HepG2 (cell line): ENCODE data around the gene DQX1. TPM values are rescaled to one million over a fixed set of nuclear protein-coding genes. Genes with fewer than 3 reads are reported as not detected.

Experiments used
- ATAC-seq: fragments of 200-7000 bp; cut with Tn5 transposase; 3 replicates; pipeline ENCODE4 v1.9.1; 2020; ENCODE audit warnings: mild to moderate bottlenecking, moderate library complexity
- BruUV-seq: library from RNA; stranded (reverse); fragments of 400-500 nt; replicated peaks from 2 replicates; lab custom pipeline; 2021; lab: Mats Ljungman, UMichigan
- CTCF ChIA-PET: fragments of 300-600 bp; formaldehyde crosslinking; extraction: SDS; loops from one replicate; lab custom pipeline; 2021; ENCODE audit warnings: low total read pairs, inconsistent platforms, low intra/inter-chr PET ratio; lab: Yijun Ruan, JAX
- POLR2A ChIA-PET: fragments of 350-600 bp; sonication (Branson Sonifier 250); formaldehyde crosslinking; loops from one replicate; lab custom pipeline; 2020; ENCODE audit warnings: antibody characterized with exemption, inconsistent platforms; lab: Yijun Ruan, JAX
- DNase-seq: peaks from one replicate; pipeline ENCODE4 v3.0.0-alpha.2; 2015; ENCODE audit warnings: low spot score
- FAIRE-seq: peaks from 3 replicates; lab custom pipeline; 2011; peaks lifted over from hg19 to GRCh38; lab: Jason Lieb, UNC
- H2AFZ ChIP-seq: one replicate; pipeline ENCODE4 v1.6.1; 2011; ENCODE audit warnings: low read length, inconsistent platforms
- H3K27ac ChIP-seq: fragments of 300-600 bp; 3 replicates; pipeline ENCODE4 v1.8.0; 2011; ENCODE audit warnings: mixed run types, mild to moderate bottlenecking, mixed read lengths, low read length, inconsistent platforms; ENCODE audit not compliant: insufficient read depth; ENCODE audit errors: extremely low read length
- H3K27me3 ChIP-seq, 2 experiments: fragments of 200-600 bp in 1 of 2; 2 replicates in 1 of 2; 3 replicates in 1 of 2; pipeline versions ENCODE4 v1.6.0 to v1.8.0; 2011; ENCODE audit warnings: low read length in 2 of 2, mild to moderate bottlenecking in 2 of 2, moderate library complexity in 2 of 2, inconsistent platforms in 1 of 2; ENCODE audit not compliant: insufficient read depth in 2 of 2, control insufficient read depth in 1 of 2
- H3K36me3 ChIP-seq, 2 experiments: fragments of 200-600 bp in 1 of 2; replicated peaks in 1 of 2; 2 replicates in 1 of 2; 3 replicates in 1 of 2; pipeline versions ENCODE4 v1.5.1 to v1.8.0; 2011; ENCODE audit warnings: low read length in 2 of 2, inconsistent platforms in 1 of 2; ENCODE audit not compliant: insufficient read depth in 2 of 2, control insufficient read depth in 1 of 2
- H3K4me1 ChIP-seq: 2 replicates; pipeline ENCODE4 v1.5.1; 2012; ENCODE audit warnings: low read length, inconsistent platforms; ENCODE audit not compliant: insufficient read depth
- H3K4me2 ChIP-seq: 2 replicates; pipeline ENCODE4 v1.6.0; 2011; ENCODE audit warnings: low read depth, low read length, inconsistent platforms
- H3K4me3 ChIP-seq, 3 experiments: fragments of 200-600 bp in 1 of 3; sonication (generic), shearing (Covaris generic) in 1 of 3; replicated peaks in 1 of 3; 2 replicates each; pipeline ENCODE4 v1.5.1; 2011 to 2016; ENCODE audit warnings: low read length in 3 of 3, inconsistent platforms in 2 of 3, low read depth in 2 of 3, mild to moderate bottlenecking in 2 of 3, control low read depth in 1 of 3, mixed read lengths in 1 of 3; ENCODE audit not compliant: insufficient read depth in 1 of 3
- H3K79me2 ChIP-seq: one replicate; pipeline ENCODE4 v1.6.1; 2011; ENCODE audit warnings: low read length, inconsistent platforms; ENCODE audit not compliant: insufficient read depth
- H3K9ac ChIP-seq: 2 replicates; pipeline ENCODE4 v1.6.0; 2011; ENCODE audit warnings: mild to moderate bottlenecking, low read depth, low read length, inconsistent platforms; ENCODE audit not compliant: insufficient read depth
- H3K9me3 ChIP-seq: 2 replicates; pipeline ENCODE4 v1.5.1; 2012; ENCODE audit warnings: mild to moderate bottlenecking, low read length
- H4K20me1 ChIP-seq: 2 replicates; pipeline ENCODE4 v1.6.0; 2011; ENCODE audit warnings: inconsistent platforms, mild to moderate bottlenecking, low read length, moderate library complexity; ENCODE audit not compliant: insufficient read depth
- ADNP ChIP-seq: sonication (generic); formaldehyde crosslinking; IDR thresholded peaks from 2 replicates; pipeline ENCODE4 v1.4.0; 2020; ENCODE audit warnings: missing genetic modification reagents
- AGO2 ChIP-seq: fragments of 200-400 bp; formaldehyde crosslinking; optimal IDR thresholded peaks from 2 replicates; pipeline ENCODE3; 2017; ENCODE audit warnings: mild to moderate bottlenecking, low read depth, low read length, moderate library complexity
- ELF3 ChIP-seq: IDR thresholded peaks from 2 replicates; pipeline ENCODE4 v1.6.1; 2016; ENCODE audit warnings: missing genetic modification reagents, missing compliant biosample characterization
- KDM5B ChIP-seq: sonication (generic); formaldehyde crosslinking; IDR thresholded peaks from 2 replicates; pipeline ENCODE4 v1.4.0; 2020; ENCODE audit warnings: missing genetic modification reagents, mild to moderate bottlenecking, borderline replicate concordance
- NFRKB ChIP-seq: fragments of 450-650 bp; IDR thresholded peaks from 2 replicates; pipeline ENCODE4 v1.6.1; 2017
- NR2F1 ChIP-seq, 2 experiments: fragments of 450-650 bp in 1 of 2; formaldehyde crosslinking in 1 of 2; IDR thresholded peaks; 2 replicates each; pipeline versions ENCODE4 v1.5.0 to v1.6.1; 2016 to 2020; ENCODE audit warnings: mild to moderate bottlenecking in 1 of 2, missing compliant biosample characterization in 1 of 2, missing genetic modification reagents in 1 of 2, moderate library complexity in 1 of 2
- TOPORS ChIP-seq: sonication (generic); formaldehyde crosslinking; IDR thresholded peaks from 2 replicates; pipeline ENCODE4 v1.8.0; 2023; ENCODE audit warnings: mild to moderate bottlenecking, missing genetic modification reagents
- ZMAT3 ChIP-seq: sonication (generic); formaldehyde crosslinking; conservative IDR thresholded peaks from 2 replicates; pipeline ENCODE4 v1.7.0; 2021; ENCODE audit warnings: missing genetic modification reagents
- ZMYM2 ChIP-seq: sonication (generic); formaldehyde crosslinking; IDR thresholded peaks from 2 replicates; pipeline ENCODE4 v1.8.0; 2022; ENCODE audit warnings: mild to moderate bottlenecking, missing genetic modification reagents
- ZNF598 ChIP-seq: sonication (generic); formaldehyde crosslinking; IDR thresholded peaks from 2 replicates; pipeline ENCODE4 v1.5.1; 2020; ENCODE audit warnings: mild to moderate bottlenecking, missing genetic modification reagents, borderline replicate concordance
- ZNF720 ChIP-seq: sonication (generic); formaldehyde crosslinking; IDR thresholded peaks from 2 replicates; pipeline ENCODE4 v1.4.0; 2020; ENCODE audit warnings: missing genetic modification reagents
- ZNF737 ChIP-seq: sonication (generic); formaldehyde crosslinking; IDR thresholded peaks from 2 replicates; pipeline ENCODE4 v1.5.0; 2020; ENCODE audit warnings: missing genetic modification reagents, mild to moderate bottlenecking, borderline replicate concordance
- ZNF775 ChIP-seq: sonication (generic); formaldehyde crosslinking; IDR thresholded peaks from 2 replicates; pipeline ENCODE4 v1.4.0; 2020; ENCODE audit warnings: missing genetic modification reagents, mild to moderate bottlenecking, moderate library complexity, borderline replicate concordance
- WGBS: methylation state at CpG from one replicate; pipeline ENCODE4 v1.1.6; 2017; ENCODE audit warnings: low lambda C conversion rate; 5-methylcytosine and 5-hydroxymethylcytosine counted together
- in situ Hi-C: cut with HindIII; loops from 2 replicates; pipeline ENCODE4 v1.10.0; 2017; ENCODE audit warnings: low pct_unique_long_range_greater_than_20kb; ENCODE audit not compliant: extremely low pct_ligation_motif_present
- intact Hi-C: fragments of 100-400 bp; cut with micrococcal nuclease; formaldehyde crosslinking; loops from one replicate; pipeline ENCODE4 v1.10.0; 2022; ENCODE audit not compliant: unreplicated experiment
- polyA plus RNA-seq, 8 experiments: library from polyadenylated mRNA; depleted of rRNA in 3 of 8; stranded (reverse) in 7 of 8; unstranded in 1 of 8; fragments of >200 nt; fragmentation: Illumina TruSeq in 4 of 8; extraction: Trizol in 4 of 8; gene quantifications; 2 replicates each; pipeline versions ENCODE4 v1.2.1 to v1.2.3, GENCODE V29; 2011 to 2016; ENCODE audit warnings: low read depth in 4 of 8, missing spikeins in 1 of 8, mixed read lengths in 1 of 8; ENCODE audit not compliant: insufficient read depth in 1 of 8
- total RNA-seq, 5 experiments: library from RNA; depleted of rRNA; stranded (reverse); fragments of >200 nt; fragmentation: Illumina TruSeq; extraction: Trizol; gene quantifications; 2 replicates each; pipeline ENCODE4 v1.2.3, GENCODE V29; 2016; ENCODE audit warnings: low read depth in 1 of 5
- TF ChIP-seq, protein P1 (sequence below): sonication (generic); formaldehyde crosslinking; conservative IDR thresholded peaks from 2 replicates; pipeline ENCODE4 v1.8.1; 2023; ENCODE audit warnings: missing genetic modification reagents
- TF ChIP-seq, protein P2 (sequence below): sonication (generic); formaldehyde crosslinking; conservative IDR thresholded peaks from 2 replicates; pipeline ENCODE4 v1.8.0; 2022; ENCODE audit warnings: missing genetic modification reagents
- TF ChIP-seq, protein P3 (sequence below): sonication (generic); formaldehyde crosslinking; IDR thresholded peaks from 2 replicates; pipeline ENCODE4 v1.5.0; 2020; ENCODE audit warnings: missing genetic modification reagents

DQX1 gene
- total and polyA plus RNA-seq, 2 of the 13 experiments (the other 11 are each of a cell fraction or from before 2014, with no cell fraction given) = 27.6 to 89.8 TPM

DNA sequence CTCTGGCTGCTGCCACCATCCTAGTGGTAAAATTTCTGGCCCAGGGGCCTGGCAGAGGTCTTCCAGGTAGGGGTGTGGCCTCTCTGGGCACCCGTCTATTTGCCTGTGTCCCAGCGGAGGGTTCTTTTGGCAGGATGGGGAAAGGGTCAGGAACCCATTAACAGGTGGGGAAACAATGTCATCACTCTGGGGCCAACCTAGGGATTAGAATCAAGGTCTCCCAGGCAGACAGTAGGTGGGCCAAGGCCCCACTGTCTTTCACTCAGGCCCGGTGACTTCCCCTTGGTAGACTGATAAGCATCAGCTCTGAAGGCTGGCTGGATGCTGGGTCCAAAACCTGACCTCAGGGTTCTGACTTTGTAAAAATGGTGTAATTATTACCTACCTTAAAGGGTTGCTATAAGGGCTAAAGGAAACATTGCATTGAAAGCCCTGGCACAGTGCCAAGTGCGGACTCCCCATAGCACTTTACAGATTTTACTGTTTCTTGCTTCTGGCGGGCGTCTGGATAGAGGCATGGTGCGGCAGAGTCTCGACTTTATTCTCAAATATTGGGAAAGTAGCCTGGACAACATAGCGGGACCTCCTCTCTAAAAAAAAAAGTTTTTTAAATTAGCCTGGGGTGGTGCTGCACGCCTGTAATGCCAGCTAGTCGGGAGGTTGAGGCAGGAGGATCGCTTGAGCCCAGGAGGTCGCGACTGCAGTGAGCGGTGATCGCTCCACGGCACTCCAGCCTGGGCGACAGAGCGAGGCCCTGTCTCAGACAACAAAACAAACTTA is 28.8 kb downstream of the DQX1 start:
- Histone ChIP-seq H3K79me2 (peaks cover 13% of the 10 kb centered on the region), H3K4me3 (peak overlapping the region; percentile 2 to 66 (median 53); a peak in 5 of 6 replicates), H3K36me3 (peaks cover 12 to 21% of the 10 kb centered on the region in 2 experiments), H3K4me1 (peaks cover 66% of the 10 kb centered on the region), H3K4me2 (peak overlapping the region; percentile 92), H2AFZ (no peak overlapping the region), H3K27ac (peak overlapping the region; percentile 70), H3K9ac (peak overlapping the region; percentile 41; the same call in 1 of the 2 replicates), H3K27me3 (no peaks in the 10 kb centered on the region; a peak in 1 of 5 replicates), H4K20me1 (no peaks in the 10 kb centered on the region), H3K9me3 (no peaks in the 10 kb centered on the region)
- WGBS = 41% methylated on average over 18 of the region's 19 CpGs
- ATAC-seq = peak; percentile 50
- peak; percentile 86 for DNase-seq
- peak; percentile 99 for FAIRE-seq
- in situ Hi-C loops (no loop called here), intact Hi-C loops (loop anchor here (1.0 to 10.0 kb wide), 2 partner anchors 8 to 1802 kb away; no protein-coding TSS in a partner anchor)
- POLR2A ChIA-PET = interaction anchor here (0.6 to 16.5 kb wide), 10 partner anchors 10 to 106 kb away, joined by 3 to 795 read pairs (median 4); partner anchors contain the start of genes CCDC142, DQX1, MRPL53 and PCGF1
- CTCF ChIA-PET = no interaction called here
- no TSS peak for BruUV-seq
- TF ChIP-seq ZNF720 (CRISPR knock-in tag) = no peak
- no peak for TF ChIP-seq ADNP (CRISPR knock-in tag)
- no peak for TF ChIP-seq TOPORS (CRISPR knock-in tag)
- no peak for TF ChIP-seq ZMAT3
- TF ChIP-seq, protein P1, sequence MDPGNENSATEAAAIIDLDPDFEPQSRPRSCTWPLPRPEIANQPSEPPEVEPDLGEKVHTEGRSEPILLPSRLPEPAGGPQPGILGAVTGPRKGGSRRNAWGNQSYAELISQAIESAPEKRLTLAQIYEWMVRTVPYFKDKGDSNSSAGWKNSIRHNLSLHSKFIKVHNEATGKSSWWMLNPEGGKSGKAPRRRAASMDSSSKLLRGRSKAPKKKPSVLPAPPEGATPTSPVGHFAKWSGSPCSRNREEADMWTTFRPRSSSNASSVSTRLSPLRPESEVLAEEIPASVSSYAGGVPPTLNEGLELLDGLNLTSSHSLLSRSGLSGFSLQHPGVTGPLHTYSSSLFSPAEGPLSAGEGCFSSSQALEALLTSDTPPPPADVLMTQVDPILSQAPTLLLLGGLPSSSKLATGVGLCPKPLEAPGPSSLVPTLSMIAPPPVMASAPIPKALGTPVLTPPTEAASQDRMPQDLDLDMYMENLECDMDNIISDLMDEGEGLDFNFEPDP (CRISPR knock-in tag) = 0 out of 2 replicates have a peak, but pooled peaks have one; percentile 91
- TF ChIP-seq, protein P2, sequence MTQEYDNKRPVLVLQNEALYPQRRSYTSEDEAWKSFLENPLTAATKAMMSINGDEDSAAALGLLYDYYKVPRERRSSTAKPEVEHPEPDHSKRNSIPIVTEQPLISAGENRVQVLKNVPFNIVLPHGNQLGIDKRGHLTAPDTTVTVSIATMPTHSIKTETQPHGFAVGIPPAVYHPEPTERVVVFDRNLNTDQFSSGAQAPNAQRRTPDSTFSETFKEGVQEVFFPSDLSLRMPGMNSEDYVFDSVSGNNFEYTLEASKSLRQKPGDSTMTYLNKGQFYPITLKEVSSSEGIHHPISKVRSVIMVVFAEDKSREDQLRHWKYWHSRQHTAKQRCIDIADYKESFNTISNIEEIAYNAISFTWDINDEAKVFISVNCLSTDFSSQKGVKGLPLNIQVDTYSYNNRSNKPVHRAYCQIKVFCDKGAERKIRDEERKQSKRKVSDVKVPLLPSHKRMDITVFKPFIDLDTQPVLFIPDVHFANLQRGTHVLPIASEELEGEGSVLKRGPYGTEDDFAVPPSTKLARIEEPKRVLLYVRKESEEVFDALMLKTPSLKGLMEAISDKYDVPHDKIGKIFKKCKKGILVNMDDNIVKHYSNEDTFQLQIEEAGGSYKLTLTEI (CRISPR knock-in tag) = no peak
- no peak for TF ChIP-seq ZNF737 (CRISPR knock-in tag)
- no peak; the same call in 1 of the 2 replicates for TF ChIP-seq ELF3 (CRISPR knock-in tag)
- TF ChIP-seq ZMYM2 (CRISPR knock-in tag) = no peak
- TF ChIP-seq NR2F1 (CRISPR knock-in tag; IDR thresholded peaks at IDR 0.05) = peak in 1 of 2 experiments; percentile 16; a peak in 1 of 4 replicates
- TF ChIP-seq KDM5B = no peak
- TF ChIP-seq, protein P3, sequence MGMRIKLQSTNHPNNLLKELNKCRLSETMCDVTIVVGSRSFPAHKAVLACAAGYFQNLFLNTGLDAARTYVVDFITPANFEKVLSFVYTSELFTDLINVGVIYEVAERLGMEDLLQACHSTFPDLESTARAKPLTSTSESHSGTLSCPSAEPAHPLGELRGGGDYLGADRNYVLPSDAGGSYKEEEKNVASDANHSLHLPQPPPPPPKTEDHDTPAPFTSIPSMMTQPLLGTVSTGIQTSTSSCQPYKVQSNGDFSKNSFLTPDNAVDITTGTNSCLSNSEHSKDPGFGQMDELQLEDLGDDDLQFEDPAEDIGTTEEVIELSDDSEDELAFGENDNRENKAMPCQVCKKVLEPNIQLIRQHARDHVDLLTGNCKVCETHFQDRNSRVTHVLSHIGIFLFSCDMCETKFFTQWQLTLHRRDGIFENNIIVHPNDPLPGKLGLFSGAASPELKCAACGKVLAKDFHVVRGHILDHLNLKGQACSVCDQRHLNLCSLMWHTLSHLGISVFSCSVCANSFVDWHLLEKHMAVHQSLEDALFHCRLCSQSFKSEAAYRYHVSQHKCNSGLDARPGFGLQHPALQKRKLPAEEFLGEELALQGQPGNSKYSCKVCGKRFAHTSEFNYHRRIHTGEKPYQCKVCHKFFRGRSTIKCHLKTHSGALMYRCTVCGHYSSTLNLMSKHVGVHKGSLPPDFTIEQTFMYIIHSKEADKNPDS (CRISPR knock-in tag) = no peak
- TF ChIP-seq NFRKB = no peak
- TF ChIP-seq ZNF775 (CRISPR knock-in tag) = no peak
- no peak for TF ChIP-seq AGO2
- TF ChIP-seq ZNF598 (CRISPR knock-in tag) = no peak; the same call in 1 of the 2 replicates
